Fibroblast of the aortic adventitia (primary cell): ENCODE measurements around the gene SLC2A11. TPM values are rescaled to one million over a fixed set of nuclear protein-coding genes. Genes with fewer than 3 reads are reported as not detected.
A peak's percentile ranks its signal among the peaks of the same experiment; 100 is the strongest.

ENCODE experiments used
- DNase-seq: peaks from one replicate; pipeline ENCODE4 v3.0.0-alpha.2; 2010; ENCODE audit warnings: low read depth
- H3K4me3 ChIP-seq: 2 replicates; pipeline ENCODE4 v1.5.1; 2011; ENCODE audit warnings: low read depth, mild to moderate bottlenecking, control low read depth, low read length, moderate library complexity
- total RNA-seq: library from RNA; depleted of rRNA; stranded (reverse); fragments of >200 nt; gene quantifications from 2 replicates; pipeline ENCODE4 v1.2.3, GENCODE V29; 2012; ENCODE audit warnings: low replicate concordance
- TF ChIP-seq, protein P1 (sequence below): IDR thresholded peaks from 2 replicates; pipeline ENCODE4 v1.5.1; 2011; ENCODE audit warnings: mild to moderate bottlenecking, low read length, control low read depth, inconsistent platforms; ENCODE audit not compliant: insufficient read depth

SLC2A11 gene
- total RNA-seq, 1 donor, result 11.4 TPM

DNA sequence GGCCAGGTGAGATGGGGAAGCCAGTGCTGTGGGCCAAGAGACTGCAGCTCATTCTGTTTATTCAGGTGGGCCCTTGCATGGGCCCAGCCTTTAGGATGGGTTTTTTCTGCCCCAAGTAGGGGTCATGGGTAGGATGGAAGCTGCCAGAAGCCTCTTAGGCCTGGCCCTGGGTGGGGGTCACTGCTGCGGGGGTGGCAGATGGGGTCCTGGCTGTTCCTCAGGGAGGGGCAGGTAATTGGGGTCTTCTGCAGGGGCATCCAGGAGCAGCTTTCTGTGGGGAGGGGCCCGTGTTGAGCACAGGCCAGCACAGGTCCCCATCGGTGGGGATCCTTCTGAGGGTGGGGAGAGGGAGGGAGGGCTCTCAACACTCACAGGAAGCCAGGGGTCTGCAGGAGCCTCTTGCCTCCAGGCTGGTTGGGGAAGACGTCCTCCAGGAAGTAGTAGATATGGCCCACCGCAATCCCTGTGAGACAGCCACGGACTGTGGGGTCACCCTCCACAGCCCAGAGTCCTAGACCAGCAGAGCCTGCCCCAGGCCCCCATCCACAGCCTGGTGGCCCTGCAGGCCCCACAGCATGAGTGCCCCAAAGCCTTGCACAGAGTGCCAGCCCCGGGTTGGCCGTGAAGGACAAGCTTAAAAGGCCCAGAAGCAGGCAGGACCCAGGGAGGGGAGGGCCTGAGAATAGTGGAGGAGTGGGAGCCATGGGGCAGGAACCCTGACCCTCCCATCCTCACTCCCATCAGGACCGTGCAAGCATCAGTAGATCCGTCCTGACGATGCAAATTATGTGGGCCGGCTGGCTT is 20.8 kb upstream of the SLC2A11 start:
- no peak for DNase-seq
- TF ChIP-seq, protein P1, sequence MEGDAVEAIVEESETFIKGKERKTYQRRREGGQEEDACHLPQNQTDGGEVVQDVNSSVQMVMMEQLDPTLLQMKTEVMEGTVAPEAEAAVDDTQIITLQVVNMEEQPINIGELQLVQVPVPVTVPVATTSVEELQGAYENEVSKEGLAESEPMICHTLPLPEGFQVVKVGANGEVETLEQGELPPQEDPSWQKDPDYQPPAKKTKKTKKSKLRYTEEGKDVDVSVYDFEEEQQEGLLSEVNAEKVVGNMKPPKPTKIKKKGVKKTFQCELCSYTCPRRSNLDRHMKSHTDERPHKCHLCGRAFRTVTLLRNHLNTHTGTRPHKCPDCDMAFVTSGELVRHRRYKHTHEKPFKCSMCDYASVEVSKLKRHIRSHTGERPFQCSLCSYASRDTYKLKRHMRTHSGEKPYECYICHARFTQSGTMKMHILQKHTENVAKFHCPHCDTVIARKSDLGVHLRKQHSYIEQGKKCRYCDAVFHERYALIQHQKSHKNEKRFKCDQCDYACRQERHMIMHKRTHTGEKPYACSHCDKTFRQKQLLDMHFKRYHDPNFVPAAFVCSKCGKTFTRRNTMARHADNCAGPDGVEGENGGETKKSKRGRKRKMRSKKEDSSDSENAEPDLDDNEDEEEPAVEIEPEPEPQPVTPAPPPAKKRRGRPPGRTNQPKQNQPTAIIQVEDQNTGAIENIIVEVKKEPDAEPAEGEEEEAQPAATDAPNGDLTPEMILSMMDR, result no peak
- no peak overlapping the region for H3K4me3 ChIP-seq

DNA sequence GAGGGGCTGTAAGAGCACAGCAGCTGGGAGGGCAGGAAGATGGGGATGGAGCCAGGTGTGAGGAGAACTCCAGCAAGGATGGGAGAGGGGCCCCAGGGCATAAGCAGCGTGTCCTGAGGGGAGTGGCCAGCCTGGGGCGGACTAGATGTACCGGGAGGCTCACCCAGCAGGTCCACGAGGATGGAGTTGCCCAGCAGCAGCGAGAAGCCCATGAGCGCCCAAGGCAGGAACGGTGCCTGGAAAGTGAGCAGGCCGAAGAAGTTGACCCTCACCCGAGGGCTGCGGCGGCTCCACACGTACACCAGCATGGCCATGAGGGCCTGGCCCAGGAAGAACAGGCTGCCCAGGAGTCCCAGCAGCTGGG is 20.2 kb upstream of the SLC2A11 start:
- TF ChIP-seq, protein P1, result no peak
- DNase-seq, result no peak
- H3K4me3 ChIP-seq, result no peak overlapping the region

DNA sequence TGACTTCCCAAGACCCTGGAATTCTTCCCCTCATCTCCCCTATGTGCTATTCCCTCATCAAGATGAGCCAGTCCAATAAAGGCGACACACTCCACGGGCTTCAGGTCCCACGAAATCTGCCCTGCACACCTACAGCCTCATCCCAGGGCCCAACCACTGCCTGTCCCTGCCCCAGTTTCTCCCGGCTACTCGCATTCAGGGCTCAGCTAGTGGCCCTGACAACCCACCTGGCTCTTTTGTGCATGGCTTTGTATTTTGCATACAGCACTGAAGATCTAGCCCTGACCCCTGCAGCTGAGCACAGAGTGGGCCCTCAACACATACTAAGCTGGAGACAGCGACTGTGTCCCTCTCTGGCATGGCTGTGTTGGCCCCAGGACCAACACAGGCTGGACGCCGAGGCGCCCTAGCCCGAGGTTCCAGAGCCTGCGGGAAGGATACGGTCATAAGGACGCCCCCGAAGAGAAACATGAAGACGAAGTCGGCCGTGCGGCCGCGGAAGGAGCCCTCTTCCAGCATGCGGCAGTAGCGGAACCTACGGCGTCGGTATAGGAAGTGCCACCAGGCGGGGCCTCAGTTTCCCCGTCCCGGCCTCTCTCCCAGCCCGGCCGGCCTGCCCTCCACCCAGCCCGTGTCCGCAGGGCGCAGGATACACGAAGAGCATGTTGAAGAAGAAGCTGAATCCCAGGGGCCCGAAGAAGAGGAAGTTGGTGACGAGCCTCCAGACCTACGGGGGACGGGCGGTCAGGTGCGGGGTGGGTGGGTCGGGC is 19.6 kb upstream of the SLC2A11 start:
- H3K4me3 ChIP-seq, result no peak overlapping the region
- TF ChIP-seq, protein P1, result no peak
- DNase-seq, result no peak

DNA sequence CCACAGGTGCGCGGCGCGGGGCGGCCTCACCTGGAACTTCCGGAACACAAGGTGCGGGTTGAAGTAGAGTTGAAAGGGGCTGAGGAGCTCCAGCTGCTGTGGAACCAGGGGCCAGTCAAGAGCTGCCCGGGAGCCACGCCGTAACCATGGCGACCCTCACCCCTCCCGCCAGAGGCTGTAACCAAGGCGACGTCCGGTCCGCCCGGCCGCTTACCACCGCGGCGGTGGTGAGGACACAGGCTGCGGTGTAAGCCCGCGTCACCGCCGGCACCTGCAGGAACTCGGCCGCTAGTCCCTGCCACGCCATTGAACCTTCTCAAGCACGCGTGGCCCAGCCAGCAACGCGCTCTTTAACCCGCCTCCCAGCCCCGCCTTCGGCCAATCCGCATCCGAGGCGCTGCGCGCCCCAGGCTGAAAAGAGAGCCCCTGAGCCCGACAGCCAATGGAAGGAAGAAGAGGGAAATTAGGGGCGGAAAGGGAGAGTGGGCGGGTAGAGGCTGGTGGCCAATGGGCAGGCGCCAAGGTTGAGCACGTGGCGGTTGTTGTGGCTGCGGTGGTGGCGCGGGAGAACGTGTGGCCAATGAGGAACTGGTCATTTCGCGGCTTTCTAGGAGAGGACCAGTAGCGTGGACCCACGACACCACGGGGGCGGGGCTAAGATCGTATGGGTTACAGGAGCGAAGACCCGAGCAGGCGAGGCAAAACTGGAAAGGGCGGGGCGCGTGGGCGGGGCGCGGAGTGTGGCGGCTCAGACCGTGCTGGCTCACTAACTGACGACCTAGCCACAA is 18.8 kb upstream of the SLC2A11 start, which contains the start of gene DERL3:
DERL3 (minus strand) TSS at position 326 of the 788 bp plus-strand sequence; CDS start at position 307, 19 bp downstream.
- peak within 1 kb of the TSS; percentile 51 for H3K4me3 ChIP-seq
- TF ChIP-seq, protein P1, result no peak
- DNase-seq, result peak; percentile 92

DNA sequence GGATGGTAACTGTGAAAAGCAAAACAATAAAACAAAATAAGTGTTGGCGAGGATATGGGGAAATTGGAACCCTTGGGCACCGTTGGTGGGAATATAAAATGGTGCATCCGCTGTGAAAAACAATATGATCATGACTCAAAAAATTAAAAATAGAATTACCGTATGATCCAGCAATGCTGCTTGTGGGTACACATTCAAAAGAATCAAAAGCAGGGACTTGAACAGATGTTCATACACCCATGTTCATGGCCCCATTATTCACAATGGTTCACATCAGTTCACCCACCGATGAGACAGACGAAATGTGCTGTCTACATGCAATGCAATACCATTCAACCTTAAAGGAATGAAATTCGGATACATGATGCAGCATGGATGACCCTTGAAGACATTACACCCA is 17.6 kb upstream of the SLC2A11 start:
- TF ChIP-seq, protein P1, result no peak

DNA sequence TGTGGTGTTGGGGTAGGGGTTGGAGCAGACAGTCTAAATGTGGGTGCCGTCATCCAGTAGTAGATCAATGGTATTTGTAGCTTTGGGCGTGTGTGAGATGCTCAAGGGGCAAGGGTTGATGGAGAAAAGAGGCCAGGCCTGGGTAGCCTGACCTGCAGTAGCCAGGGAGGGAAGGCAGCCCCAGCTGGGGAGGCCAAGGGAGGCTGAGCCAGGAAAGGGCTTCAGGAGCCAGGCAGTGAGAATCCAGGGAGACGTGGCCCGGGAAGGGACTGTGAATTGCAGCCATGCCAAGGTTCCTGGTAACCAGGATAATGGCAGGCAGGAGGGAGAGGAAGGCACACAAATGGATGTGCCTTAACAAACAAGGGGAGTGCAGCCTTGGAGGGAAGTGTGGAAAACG is 16.4 kb upstream of the SLC2A11 start:
- no peak for DNase-seq
- TF ChIP-seq, protein P1, result no peak
- no peak overlapping the region for H3K4me3 ChIP-seq

More for the DNA sequence above, 17.6 kb upstream of the SLC2A11 start:
- no peak for DNase-seq
- no peak overlapping the region for H3K4me3 ChIP-seq
